Adrenal gland (tissue), 5 donors: Measurements from ENCODE around the gene ZNF124.

ENCODE experiments used
- POLR2A ChIP-seq, 2 donors: fragments of 450-650 bp; IDR thresholded peaks; one replicate each; pipeline ENCODE4 v1.6.1; 2017; ENCODE audit warnings: antibody characterized with exemption in 2 of 2, mild to moderate bottlenecking in 2 of 2, moderate library complexity in 1 of 2
- TF ChIP-seq, protein P1 (sequence below), 6 experiments: fragments of 450-650 bp in 4 of 6; fragments of 200-600 bp in 2 of 6; sonication (generic) in 1 of 6; IDR thresholded peaks; 1 replicate in 5 of 6; 2 replicates in 1 of 6; pipeline versions ENCODE4 v1.5.1 to v1.8.0; 2016 to 2021; ENCODE audit warnings: antibody characterized with exemption in 6 of 6, mild to moderate bottlenecking in 2 of 6, moderate library complexity in 1 of 6
- donor health status: DM: no; HTN: no; CAD: no.

GRCh38 chr1:247180581-247180980 is 8.8 kb upstream of the ZNF124 start:
- TF ChIP-seq, protein P1, sequence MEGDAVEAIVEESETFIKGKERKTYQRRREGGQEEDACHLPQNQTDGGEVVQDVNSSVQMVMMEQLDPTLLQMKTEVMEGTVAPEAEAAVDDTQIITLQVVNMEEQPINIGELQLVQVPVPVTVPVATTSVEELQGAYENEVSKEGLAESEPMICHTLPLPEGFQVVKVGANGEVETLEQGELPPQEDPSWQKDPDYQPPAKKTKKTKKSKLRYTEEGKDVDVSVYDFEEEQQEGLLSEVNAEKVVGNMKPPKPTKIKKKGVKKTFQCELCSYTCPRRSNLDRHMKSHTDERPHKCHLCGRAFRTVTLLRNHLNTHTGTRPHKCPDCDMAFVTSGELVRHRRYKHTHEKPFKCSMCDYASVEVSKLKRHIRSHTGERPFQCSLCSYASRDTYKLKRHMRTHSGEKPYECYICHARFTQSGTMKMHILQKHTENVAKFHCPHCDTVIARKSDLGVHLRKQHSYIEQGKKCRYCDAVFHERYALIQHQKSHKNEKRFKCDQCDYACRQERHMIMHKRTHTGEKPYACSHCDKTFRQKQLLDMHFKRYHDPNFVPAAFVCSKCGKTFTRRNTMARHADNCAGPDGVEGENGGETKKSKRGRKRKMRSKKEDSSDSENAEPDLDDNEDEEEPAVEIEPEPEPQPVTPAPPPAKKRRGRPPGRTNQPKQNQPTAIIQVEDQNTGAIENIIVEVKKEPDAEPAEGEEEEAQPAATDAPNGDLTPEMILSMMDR (IDR thresholded peaks at IDR 0.05), result no peak
- no peak for TF ChIP-seq POLR2A (IDR thresholded peaks at IDR 0.05)
